ENCODE measurements around the gene BBX. TPM values are rescaled to one million over a fixed set of nuclear protein-coding genes. Genes with fewer than 3 reads are reported as not detected.

The BBX gene
- total RNA-seq, 1 donor from 2014 or later, result 51.6 TPM

- no peak overlapping the region for H3K4me3 Mint-ChIP-seq
Observed at GRCh38 chr3:107578091-107578490, 55.3 kb downstream of the BBX start.

GRCh38 chr3:107578523-107578922 lies 55.8 kb downstream of the BBX start:
- DNase-seq (ENCODE audit: low read depth, low spot score), result no peak
- peaks cover 11% of the 10 kb centered on the region for H3K4me1 Mint-ChIP-seq
- no peaks in the 10 kb centered on the region for H3K9me3 Mint-ChIP-seq
- no peak overlapping the region for H3K4me3 Mint-ChIP-seq
- no peak for TF ChIP-seq CTCF (conservative IDR thresholded peaks at IDR 0.05)
- H3K36me3 Mint-ChIP-seq (ENCODE audit: low read depth), result no peaks in the 10 kb centered on the region
- no peaks in the 10 kb centered on the region for H3K27me3 Mint-ChIP-seq (ENCODE audit: low read depth)
- no peak overlapping the region for H3K27ac Mint-ChIP-seq (ENCODE audit: unreplicated experiment)

More at GRCh38 chr3:107578091-107578490, 55.3 kb downstream of the BBX start:
- no peak for DNase-seq (ENCODE audit: low read depth, low spot score)
- no peaks in the 10 kb centered on the region for H3K27me3 Mint-ChIP-seq (ENCODE audit: low read depth)
- TF ChIP-seq CTCF (conservative IDR thresholded peaks at IDR 0.05), result no peak
- no peaks in the 10 kb centered on the region for H3K9me3 Mint-ChIP-seq
- no peaks in the 10 kb centered on the region for H3K36me3 Mint-ChIP-seq (ENCODE audit: low read depth)
- H3K4me1 Mint-ChIP-seq, result peaks cover 11% of the 10 kb centered on the region
- H3K27ac Mint-ChIP-seq (ENCODE audit: unreplicated experiment), result no peak overlapping the region

- Mint-ChIP-seq H3K36me3 (ENCODE audit: low read depth) (no peaks in the 10 kb centered on the region), H3K4me3 (no peak overlapping the region), H3K4me1 (peaks cover 11% of the 10 kb centered on the region), H3K9me3 (no peaks in the 10 kb centered on the region), H3K27me3 (ENCODE audit: low read depth) (no peaks in the 10 kb centered on the region), H3K27ac (ENCODE audit: unreplicated experiment) (no peak overlapping the region)
- no peak for DNase-seq (ENCODE audit: low read depth, low spot score)
- TF ChIP-seq CTCF (conservative IDR thresholded peaks at IDR 0.05), result no peak
Observed at GRCh38 chr3:107579371-107579770, 56.6 kb downstream of the BBX start.

GRCh38 chr3:107581230-107581629 lies 58.5 kb downstream of the BBX start:
- Mint-ChIP-seq H3K27ac (ENCODE audit: unreplicated experiment) (no peak overlapping the region), H3K4me3 (no peak overlapping the region), H3K9me3 (no peaks in the 10 kb centered on the region), H3K36me3 (ENCODE audit: low read depth) (peaks cover 3% of the 10 kb centered on the region), H3K27me3 (ENCODE audit: low read depth) (no peaks in the 10 kb centered on the region), H3K4me1 (peaks cover 11% of the 10 kb centered on the region)
- DNase-seq (ENCODE audit: low read depth, low spot score), result no peak
- no peak for TF ChIP-seq CTCF (conservative IDR thresholded peaks at IDR 0.05)

- no peak for DNase-seq (ENCODE audit: low read depth, low spot score)
- Mint-ChIP-seq H3K27ac (ENCODE audit: unreplicated experiment) (no peak overlapping the region), H3K36me3 (ENCODE audit: low read depth) (peaks cover 3% of the 10 kb centered on the region), H3K9me3 (no peaks in the 10 kb centered on the region), H3K4me1 (peaks cover 9% of the 10 kb centered on the region), H3K4me3 (no peak overlapping the region), H3K27me3 (ENCODE audit: low read depth) (no peaks in the 10 kb centered on the region)
- TF ChIP-seq CTCF (conservative IDR thresholded peaks at IDR 0.05), result no peak
Observed at GRCh38 chr3:107588217-107588616, 65.5 kb downstream of the BBX start.

- H3K9me3 Mint-ChIP-seq, result no peaks in the 10 kb centered on the region
- TF ChIP-seq CTCF (conservative IDR thresholded peaks at IDR 0.05), result no peak
- H3K27me3 Mint-ChIP-seq (ENCODE audit: low read depth), result no peaks in the 10 kb centered on the region
- H3K4me3 Mint-ChIP-seq, result no peak overlapping the region
- H3K4me1 Mint-ChIP-seq, result peaks cover 21% of the 10 kb centered on the region
- no peak overlapping the region for H3K27ac Mint-ChIP-seq (ENCODE audit: unreplicated experiment)
- peaks cover 3% of the 10 kb centered on the region for H3K36me3 Mint-ChIP-seq (ENCODE audit: low read depth)
- DNase-seq (ENCODE audit: low read depth, low spot score), result no peak
Observed at GRCh38 chr3:107589454-107589853, 66.7 kb downstream of the BBX start.
